ENCODE measurements around the gene IL15. TPM values are rescaled to one million over a fixed set of nuclear protein-coding genes. Genes with fewer than 3 reads are reported as not detected.
A peak's percentile ranks its signal among the peaks of the same experiment; 100 is the strongest.
"Not testable (repeated sequence)": the region's sequence is repeated elsewhere in the genome, so short reads cannot be mapped to it uniquely, and the experiment has no call there.

Gene IL15
- total RNA-seq, 1 donor from 2014 or later, result 2.2 TPM

GRCh38 chr4:141609243-141609642, 27.1 kb upstream of the IL15 start:
- Histone ChIP-seq H3K27me3 (ENCODE audit: low read depth) (no peaks in the 10 kb centered on the region), H3K4me1 (no peaks in the 10 kb centered on the region), H3K27ac (replicated peaks) (no peak overlapping the region), H3K36me3 (no peaks in the 10 kb centered on the region), H3K9me3 (replicated peaks) (no peaks in the 10 kb centered on the region), H3K4me3 (no peak overlapping the region)
- TF ChIP-seq CTCF (IDR thresholded peaks at IDR 0.05; ENCODE audit: borderline replicate concordance), result peak; percentile 12
- intact Hi-C loops (cut with micrococcal nuclease), result no loop called here
- DNase-seq, result no peak

- intact Hi-C loops (cut with micrococcal nuclease), result no loop called here
- H3K9me3 ChIP-seq (replicated peaks), result no peaks in the 10 kb centered on the region
- TF ChIP-seq CTCF (IDR thresholded peaks at IDR 0.05; ENCODE audit: borderline replicate concordance), result no peak
- no peak overlapping the region for H3K27ac ChIP-seq (replicated peaks)
- DNase-seq, result no peak
- no peaks in the 10 kb centered on the region for H3K27me3 ChIP-seq (ENCODE audit: low read depth)
- no peaks in the 10 kb centered on the region for H3K4me1 ChIP-seq
- H3K36me3 ChIP-seq, result no peaks in the 10 kb centered on the region
- no peak overlapping the region for H3K4me3 ChIP-seq
These were observed 26.0 kb upstream of the IL15 start for GRCh38 chr4:141610365-141610764.

DNA sequence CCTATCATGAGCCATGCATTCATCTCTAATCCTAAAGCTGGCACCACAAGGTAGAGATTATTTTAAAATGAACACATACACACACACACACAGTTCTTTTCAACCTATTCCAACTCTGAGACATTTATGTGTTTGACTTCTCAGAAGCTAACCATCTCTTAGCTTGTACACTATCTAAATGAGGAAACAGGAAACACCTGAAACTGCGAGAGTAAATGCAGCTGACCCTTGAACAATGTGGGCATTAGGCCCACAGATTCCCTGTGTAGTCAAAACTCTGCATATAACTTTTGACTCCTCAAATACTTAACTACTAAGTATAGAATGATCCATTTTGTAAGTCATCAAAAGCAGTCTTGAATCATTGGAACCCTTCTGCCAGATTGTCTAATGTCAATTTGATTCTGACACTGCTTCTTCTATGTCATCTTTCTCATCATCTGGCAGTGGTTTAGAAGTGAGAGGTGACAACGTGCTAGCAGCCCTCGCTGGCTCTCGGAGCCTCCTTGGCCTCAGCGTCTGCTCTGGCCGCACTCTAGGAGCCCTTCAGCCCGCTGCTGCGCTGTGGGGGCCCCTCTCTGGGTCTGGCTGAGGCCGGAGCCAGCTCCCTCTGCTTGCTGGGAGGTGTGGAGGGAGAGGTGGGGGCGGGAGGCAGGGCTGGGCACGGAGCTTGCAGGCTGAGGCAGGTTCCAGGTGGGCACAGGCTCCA, 21.4 kb upstream of the IL15 start:
- no peak for DNase-seq

GRCh38 chr4:141615587-141615918, 20.8 kb upstream of the IL15 start:
- DNase-seq; H3K27ac ChIP-seq (replicated peaks); intact Hi-C loops (cut with micrococcal nuclease); H3K9me3 ChIP-seq (replicated peaks); H3K4me3 ChIP-seq; H3K27me3 ChIP-seq (ENCODE audit: low read depth); H3K4me1 ChIP-seq; H3K36me3 ChIP-seq: not testable (repeated sequence)

More for the DNA sequence above, 21.4 kb upstream of the IL15 start:
- Histone ChIP-seq H3K4me1 (no peaks in the 10 kb centered on the region), H3K27me3 (ENCODE audit: low read depth) (no peaks in the 10 kb centered on the region), H3K36me3 (no peaks in the 10 kb centered on the region), H3K27ac (replicated peaks) (no peak overlapping the region), H3K9me3 (replicated peaks) (no peaks in the 10 kb centered on the region), H3K4me3 (no peak overlapping the region)
- intact Hi-C loops (cut with micrococcal nuclease), result no loop called here
- no peak for TF ChIP-seq CTCF (IDR thresholded peaks at IDR 0.05; ENCODE audit: borderline replicate concordance)

DNA sequence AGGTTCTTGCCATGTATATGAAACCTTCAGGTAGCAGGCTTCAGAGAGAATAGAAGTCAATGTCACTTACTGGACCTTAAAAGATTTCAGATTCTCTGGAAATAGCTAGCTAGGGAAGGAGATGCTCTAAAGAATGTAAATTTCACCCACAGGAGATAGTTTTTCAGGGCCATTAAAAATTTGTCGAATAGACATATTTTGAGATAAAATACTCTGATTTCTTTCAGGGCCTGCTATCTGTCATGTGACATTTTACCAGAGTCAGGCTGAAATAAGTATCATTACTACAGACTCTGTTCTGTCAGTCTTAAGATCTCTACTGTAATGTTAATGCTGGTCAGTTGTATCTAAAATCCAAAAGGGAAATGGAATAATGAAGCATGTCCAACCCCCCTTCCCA, 15.7 kb upstream of the IL15 start:
- TF ChIP-seq CTCF (IDR thresholded peaks at IDR 0.05; ENCODE audit: borderline replicate concordance), result no peak
- no peaks in the 10 kb centered on the region for H3K4me1 ChIP-seq
- intact Hi-C loops (cut with micrococcal nuclease), result no loop called here
- no peak for DNase-seq
- H3K27me3 ChIP-seq (ENCODE audit: low read depth), result no peaks in the 10 kb centered on the region
- no peak overlapping the region for H3K4me3 ChIP-seq
- no peaks in the 10 kb centered on the region for H3K36me3 ChIP-seq
- no peaks in the 10 kb centered on the region for H3K9me3 ChIP-seq (replicated peaks)
- H3K27ac ChIP-seq (replicated peaks), result no peak overlapping the region

GRCh38 chr4:141625023-141625422, 11.4 kb upstream of the IL15 start:
- intact Hi-C loops (cut with micrococcal nuclease), result no loop called here
- TF ChIP-seq CTCF (IDR thresholded peaks at IDR 0.05; ENCODE audit: borderline replicate concordance), result no peak

More at GRCh38 chr4:141625023-141625422, 11.4 kb upstream of the IL15 start:
- Histone ChIP-seq H3K4me3 (no peak overlapping the region), H3K4me1 (no peaks in the 10 kb centered on the region), H3K27ac (replicated peaks) (no peak overlapping the region), H3K36me3 (no peaks in the 10 kb centered on the region), H3K27me3 (ENCODE audit: low read depth) (no peaks in the 10 kb centered on the region), H3K9me3 (replicated peaks) (no peaks in the 10 kb centered on the region)
- no peak for DNase-seq

Data from left ventricle myocardium inferior (tissue), 1 donor.